ENCODE measurements around the gene PVALEF.

The PVALEF gene

GRCh38 chr17:81163703-81164370 lies 1.5 kb upstream of the PVALEF start:
- no peak for DNase-seq

- peak; percentile 59 for DNase-seq
Measured at GRCh38 chr17:81164371-81165245, 699 bp upstream of the PVALEF start.

- peak; percentile 23 for DNase-seq
Measured at GRCh38 chr17:81166033-81166492, 756 bp downstream of the PVALEF start, which contains the start of gene AATK. Gene AATK (minus strand): TSS chr17:81166221. CDS start chr17:81165992, 229 bp downstream.

GRCh38 chr17:81167194-81167524 lies 1.9 kb downstream of the PVALEF start:
- no peak for DNase-seq

- no peak for DNase-seq
Measured at GRCh38 chr17:81167638-81168037, 2.3 kb downstream of the PVALEF start.

- DNase-seq, result no peak
Measured at GRCh38 chr17:81169870-81170309, 4.6 kb downstream of the PVALEF start.

- DNase-seq, result no peak
Measured at GRCh38 chr17:81170727-81171494, 5.6 kb downstream of the PVALEF start.

GRCh38 chr17:81171941-81172340 lies 6.6 kb downstream of the PVALEF start:
- DNase-seq, result no peak

GRCh38 chr17:81173052-81173761 lies 7.9 kb downstream of the PVALEF start:
- DNase-seq, result no peak

- no peak for DNase-seq
Measured at GRCh38 chr17:81173762-81174155, 8.5 kb downstream of the PVALEF start.

- DNase-seq, result no peak
Measured at GRCh38 chr17:81176666-81177065, 11.4 kb downstream of the PVALEF start.

- DNase-seq, result no peak
Measured at GRCh38 chr17:81178136-81179091, 13.1 kb downstream of the PVALEF start.

- no peak for DNase-seq
Measured at GRCh38 chr17:81179220-81179619, 13.9 kb downstream of the PVALEF start.

GRCh38 chr17:81179861-81180260 lies 14.6 kb downstream of the PVALEF start:
- no peak for DNase-seq

GRCh38 chr17:81180836-81181810 lies 15.8 kb downstream of the PVALEF start:
- no peak for DNase-seq

GRCh38 chr17:81181811-81182185 lies 16.5 kb downstream of the PVALEF start:
- no peak for DNase-seq

GRCh38 chr17:81182596-81182995 lies 17.3 kb downstream of the PVALEF start:
- DNase-seq, result no peak

GRCh38 chr17:81183316-81183715 lies 18.0 kb downstream of the PVALEF start:
- no peak for DNase-seq

- no peak for DNase-seq
Measured at GRCh38 chr17:81183807-81184206, 18.5 kb downstream of the PVALEF start.

GRCh38 chr17:81184555-81184954 lies 19.2 kb downstream of the PVALEF start:
- DNase-seq, result no peak
